Measurements from ENCODE around the gene LILRA6.
A peak's percentile ranks its signal among the peaks of the same experiment; 100 is the strongest.
"Not testable (repeated sequence)": the region's sequence is repeated elsewhere in the genome, so short reads cannot be mapped to it uniquely, and the experiment has no call there.

LILRA6 gene

DNA sequence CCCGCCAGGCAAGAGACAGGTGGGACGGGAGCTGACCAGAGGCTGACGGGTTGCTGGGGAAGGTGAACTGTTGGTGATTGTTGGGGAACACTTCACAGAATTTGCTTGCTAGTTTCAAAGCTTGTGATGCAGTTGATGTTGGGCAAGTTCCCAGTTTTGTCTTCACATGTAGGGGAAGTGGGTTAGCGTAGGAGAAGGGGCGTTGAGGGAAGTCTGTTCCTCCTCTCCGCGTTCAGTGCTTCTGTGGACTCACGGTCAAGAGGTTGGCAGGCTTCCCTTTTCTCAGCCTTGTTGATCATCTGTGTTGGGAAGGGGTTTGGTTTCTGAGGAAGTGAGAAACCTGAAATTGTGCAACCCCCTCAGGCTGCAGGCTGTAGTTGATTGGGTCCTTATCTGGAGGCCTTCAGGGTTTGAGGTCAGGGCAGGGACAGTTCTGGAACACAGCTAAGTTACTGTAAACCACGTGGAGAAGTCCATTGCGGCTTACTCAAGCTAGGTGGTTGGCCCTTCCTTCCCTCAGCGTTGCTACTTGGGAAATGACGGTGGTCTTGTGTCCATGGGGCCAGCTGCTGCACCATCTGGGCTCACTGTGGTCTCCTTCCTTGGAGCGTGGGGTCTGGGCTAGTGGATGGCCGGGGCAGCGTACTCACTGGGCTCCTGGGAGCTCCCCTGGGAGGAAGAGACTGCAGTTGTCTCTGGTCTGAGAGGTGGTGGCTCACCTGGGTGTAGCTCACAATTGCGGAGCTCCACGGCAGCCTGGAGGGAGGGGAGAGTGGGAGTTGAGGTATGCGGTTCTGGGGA lies 34.4 kb downstream of the LILRA6 start:
- DNase-seq (ENCODE audit: low read depth in 2 of 2), result peak in 1 of 2 experiments; percentile 21

DNA sequence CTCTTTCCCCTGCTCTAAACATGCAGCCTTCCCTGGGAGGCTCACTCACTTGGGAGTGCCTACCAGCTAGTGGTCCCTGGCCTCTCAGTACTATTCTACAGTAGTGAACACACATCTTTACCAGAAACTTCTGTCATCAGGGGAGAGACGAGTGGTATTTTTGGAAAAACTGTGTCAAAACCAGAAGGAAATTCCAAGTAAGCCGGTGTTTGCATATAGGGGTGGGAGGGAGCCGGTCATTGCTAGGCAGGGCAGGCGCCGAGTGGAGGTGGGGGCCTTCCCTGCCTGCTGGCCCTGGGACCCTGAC lies 35.0 kb downstream of the LILRA6 start:
- no peak for DNase-seq (ENCODE audit: low read depth in 2 of 2)

DNA sequence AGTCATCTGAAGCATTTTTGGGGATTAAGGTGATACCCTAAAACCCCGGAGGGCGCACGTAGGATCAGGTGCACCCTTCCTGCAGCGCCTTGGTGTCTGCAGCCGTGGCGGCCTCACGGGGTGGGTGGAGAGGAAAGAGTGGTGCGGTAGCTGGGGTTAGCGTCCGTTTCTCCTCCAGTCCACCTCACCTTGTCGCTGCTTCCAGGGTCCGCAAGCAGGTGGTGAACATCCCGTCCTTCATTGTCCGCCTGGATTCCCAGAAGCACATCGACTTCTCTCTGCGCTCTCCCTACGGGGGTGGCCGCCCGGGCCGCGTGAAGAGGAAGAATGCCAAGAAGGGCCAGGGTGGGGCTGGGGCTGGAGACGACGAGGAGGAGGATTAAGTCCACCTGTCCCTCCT lies 35.4 kb downstream of the LILRA6 start:
- DNase-seq (ENCODE audit: low read depth in 2 of 2), result not testable (repeated sequence)

DNA sequence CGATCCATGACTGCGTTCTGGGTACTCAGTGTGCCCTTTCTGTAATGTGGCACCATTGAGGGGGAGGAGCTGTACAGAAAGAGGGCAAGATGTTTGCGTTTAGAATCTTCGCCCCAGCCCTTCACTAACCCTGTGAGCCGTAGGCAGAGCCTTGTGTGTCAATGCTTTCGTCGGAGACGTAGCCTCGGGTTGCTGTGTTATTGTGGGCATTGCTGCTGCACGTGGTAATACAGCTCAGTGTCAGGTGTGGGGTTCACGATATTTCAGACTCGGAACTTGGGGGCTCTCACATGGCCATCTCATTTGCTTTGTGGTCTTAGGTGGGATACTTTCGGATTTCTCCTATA lies 35.8 kb downstream of the LILRA6 start:
- no peak for DNase-seq (ENCODE audit: low read depth in 2 of 2)

DNA sequence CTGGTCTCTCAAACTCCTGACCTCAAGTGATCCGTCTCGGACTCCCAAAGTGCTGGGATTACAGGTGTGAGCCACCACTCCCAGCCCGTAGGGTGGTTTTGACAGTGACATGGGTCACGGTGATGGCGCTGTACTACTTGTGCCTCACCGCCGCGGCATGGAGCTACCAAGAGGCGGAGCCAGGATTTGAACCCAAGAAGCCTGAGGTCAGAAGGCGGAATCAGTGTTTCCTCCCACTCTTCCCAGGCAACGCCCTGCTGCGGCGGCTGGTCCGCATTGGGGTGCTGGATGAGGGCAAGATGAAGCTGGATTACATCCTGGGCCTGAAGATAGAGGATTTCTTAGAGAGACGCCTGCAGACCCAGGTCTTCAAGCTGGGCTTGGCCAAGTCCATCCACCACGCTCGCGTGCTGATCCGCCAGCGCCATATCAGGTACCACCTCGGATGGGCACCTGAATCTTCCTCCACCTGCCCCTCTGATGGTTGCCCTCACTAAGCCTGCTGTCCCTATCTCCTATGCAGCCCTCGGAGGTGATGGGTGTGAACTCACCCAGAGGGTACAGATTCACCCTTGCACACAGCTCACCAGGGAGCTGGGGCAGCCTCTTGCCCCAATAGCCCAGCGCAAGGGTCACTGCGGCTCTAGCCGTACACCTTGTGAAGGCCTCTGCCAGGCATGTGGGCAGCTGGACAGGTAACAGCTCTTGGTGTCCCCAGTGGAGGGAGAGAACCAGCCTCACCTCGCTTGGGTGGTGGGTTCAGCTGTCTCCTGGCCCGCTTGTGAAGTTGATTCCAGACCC lies 36.4 kb downstream of the LILRA6 start:
- DNase-seq (ENCODE audit: low read depth in 2 of 2), result no peak

DNA sequence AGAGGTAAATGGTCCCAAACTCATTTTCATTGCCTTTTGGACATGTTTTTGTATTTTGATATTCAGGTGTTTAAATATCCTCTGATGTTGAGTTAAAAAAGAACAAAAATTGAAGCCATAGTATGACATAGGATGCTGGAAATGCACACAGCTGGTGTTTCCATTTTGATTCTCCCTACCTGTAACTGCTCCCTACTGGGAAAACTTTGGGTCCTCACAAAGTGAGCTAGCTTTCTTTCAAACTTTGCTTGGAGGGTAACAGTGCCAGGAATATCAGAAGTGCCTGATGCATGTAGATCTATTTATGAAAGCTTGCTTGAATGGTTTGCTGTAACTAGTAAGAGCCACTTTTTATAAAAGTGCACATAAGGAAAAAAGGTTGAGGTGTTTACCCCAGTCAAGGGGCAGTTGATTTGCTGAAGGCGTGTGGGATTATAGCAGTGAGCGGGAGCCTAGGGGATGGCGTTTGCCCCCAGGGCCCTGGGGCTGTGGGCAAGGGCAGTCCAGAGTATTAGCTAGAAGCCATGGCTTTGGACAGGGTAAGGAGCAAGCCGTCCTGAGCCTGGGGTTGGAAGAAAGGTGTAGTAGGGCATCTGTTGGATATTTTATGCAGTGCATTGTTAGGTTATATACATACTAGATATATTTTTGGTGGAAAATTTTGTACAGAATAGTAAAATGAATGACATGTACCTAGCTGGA lies 37.7 kb downstream of the LILRA6 start:
- DNase-seq (ENCODE audit: low read depth in 2 of 2), result no peak

DNA sequence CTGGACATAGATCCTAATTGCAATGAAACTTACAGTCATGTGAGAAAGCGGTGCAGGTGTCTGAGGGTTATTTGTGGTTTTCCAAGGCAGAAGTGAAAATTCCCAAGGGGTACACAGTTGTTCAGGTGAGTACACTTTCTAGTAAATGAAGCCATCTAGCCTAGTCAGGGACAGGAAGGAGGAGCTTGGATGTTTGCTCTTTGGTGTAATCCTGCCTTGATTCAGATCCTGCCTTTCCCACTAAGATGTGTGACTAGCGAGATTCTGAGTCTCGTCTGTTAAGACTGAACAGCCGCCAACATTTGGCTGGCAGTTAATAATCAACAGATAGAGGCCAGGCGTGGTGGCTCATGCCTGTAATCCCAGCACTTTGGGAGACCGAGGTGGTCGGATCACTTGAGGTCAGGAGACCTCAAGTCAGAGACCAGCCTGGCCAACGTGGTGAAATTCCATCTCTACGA lies 39.4 kb downstream of the LILRA6 start:
- DNase-seq (ENCODE audit: low read depth in 2 of 2), result no peak

DNA sequence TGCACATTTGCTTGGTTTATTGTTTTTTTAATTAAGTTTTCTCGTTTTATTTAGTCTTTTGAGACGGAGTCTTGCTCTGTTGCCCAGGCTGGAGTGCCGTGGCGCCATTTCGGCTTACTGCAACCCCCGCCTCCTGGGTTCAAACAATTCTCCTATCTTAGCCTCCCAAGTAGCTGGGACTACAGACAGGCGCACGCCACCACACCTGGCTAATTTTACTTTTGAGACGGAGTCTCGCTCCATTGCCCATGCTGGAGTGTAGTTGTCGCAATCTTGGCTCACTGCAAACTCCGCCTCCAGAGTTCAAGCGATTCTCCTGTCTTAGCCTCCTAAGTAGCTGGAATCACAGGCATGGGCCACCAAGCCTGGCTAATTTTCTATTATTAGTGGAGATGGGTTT lies 40.6 kb downstream of the LILRA6 start:
- no peak for DNase-seq (ENCODE audit: low read depth in 2 of 2)

DNA sequence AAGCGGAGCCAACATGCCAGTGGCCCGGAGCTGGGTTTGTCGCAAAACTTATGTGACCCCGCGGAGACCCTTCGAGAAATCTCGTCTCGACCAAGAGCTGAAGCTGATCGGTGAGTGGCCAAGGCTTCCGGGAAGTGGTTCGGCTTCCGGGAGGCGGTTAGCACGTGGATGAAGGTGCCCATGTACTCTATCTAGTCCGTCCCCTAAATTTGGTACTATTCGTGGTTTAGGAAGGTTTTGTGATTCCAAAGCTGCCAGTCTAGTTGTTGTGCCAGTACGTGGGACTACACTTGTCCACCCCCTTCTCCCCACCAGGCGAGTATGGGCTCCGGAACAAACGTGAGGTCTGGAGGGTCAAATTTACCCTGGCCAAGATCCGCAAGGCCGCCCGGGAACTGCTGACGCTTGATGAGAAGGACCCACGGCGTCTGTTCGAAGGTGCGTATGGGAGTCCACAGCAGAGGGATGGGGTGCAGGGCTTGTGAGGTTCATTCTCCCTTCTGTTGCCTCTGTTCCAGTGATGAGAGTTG lies 41.4 kb downstream of the LILRA6 start:
- no peak for DNase-seq (ENCODE audit: low read depth in 2 of 2)

DNA sequence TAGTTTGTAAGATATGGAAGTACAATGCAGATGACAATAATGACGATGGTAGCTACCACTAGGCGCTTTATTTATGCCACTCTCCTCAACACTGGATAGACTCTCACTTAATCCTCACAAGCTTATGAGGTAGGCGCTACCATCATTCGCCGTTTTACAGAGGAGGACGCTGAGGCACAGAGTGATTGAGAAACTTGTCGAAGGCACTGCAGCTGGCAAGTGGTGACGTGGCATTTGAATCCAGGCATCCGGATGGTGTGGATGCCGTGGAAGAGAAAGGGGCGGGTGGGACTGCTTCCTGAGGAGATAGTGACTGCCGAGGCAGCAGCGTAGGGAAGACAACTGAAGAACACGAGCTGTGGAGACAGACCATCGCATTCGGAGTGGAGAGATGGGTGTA lies 43.2 kb downstream of the LILRA6 start:
- no peak for DNase-seq (ENCODE audit: low read depth in 2 of 2)

DNA sequence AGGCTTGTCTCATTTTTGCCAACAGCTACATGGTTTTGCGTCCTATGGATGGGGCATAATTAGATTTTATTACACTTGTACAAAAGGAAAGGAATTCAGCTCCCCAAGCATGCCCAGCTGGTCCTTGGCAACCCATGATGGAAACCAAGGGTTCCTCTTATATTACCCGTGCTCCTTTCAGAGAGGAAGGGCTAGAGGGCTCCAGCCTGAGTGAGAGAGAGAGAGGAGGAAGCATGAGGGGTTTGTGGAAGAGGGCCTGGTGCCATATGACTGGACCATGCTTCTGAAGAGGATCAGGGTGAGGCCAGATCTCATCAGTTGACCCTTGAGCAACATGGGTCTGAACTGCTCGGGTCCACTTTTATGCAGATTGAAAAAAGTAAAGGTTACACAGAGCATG lies 45.5 kb downstream of the LILRA6 start:
- DNase-seq (ENCODE audit: low read depth in 2 of 2), result no peak

DNA sequence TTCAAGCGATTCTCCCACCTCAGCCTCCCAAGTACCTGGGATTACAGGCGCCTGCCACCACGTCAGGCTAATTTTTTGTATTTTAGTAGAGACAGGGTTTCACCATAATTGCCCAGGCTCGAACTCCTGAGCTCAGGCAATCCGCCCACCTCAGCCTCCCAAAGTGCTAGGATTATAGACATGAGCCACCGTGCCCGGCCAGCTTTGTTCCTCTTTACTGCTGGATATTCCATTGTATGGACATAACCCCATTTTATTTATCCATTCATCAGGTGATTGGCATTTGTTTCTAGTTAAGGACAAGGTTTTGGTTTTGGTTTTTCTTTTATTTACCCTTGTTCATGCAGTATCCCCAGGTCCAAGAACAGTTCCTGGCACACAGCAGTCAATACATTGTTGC lies 46.1 kb downstream of the LILRA6 start:
- DNase-seq (ENCODE audit: low read depth in 2 of 2), result no peak

DNA sequence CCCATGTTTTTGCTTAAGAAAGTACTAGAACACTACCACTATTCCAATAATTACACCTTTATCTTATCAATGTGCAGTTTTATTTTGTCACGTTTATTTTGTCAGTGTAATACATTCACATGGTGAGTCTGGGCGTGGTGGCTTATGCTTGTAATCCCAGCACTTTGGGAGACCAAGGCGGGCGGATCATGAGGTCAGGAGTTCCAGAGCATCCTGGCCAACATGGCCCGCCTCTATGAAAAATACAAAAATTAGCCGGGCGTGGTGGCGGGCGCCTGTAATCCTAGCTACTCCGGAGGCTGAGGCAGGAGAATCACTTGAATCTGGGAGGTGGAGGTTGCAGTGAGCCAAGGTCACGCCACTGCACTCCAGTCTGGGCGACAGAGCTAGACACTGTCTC lies 48.1 kb downstream of the LILRA6 start:
- DNase-seq (ENCODE audit: low read depth in 2 of 2), result not testable (repeated sequence)

DNA sequence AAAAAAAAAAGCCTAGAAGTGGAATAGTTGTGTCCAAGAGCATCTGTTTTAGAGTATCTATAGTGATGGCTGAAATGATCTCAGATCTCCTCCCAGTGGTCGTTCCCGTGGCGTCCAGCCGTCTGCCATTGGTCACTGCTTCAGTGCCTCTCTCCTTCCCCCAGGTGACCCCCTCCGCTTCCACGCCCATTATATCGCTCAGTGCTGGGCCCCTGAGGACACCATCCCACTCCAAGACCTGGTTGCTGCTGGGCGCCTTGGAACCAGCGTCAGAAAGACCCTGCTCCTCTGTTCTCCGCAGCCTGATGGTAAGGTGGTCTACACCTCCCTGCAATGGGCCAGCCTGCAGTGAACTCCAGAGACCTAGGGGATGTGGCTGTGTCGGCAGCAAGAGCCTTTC lies 49.6 kb downstream of the LILRA6 start:
- DNase-seq (ENCODE audit: low read depth in 2 of 2), result no peak

DNA sequence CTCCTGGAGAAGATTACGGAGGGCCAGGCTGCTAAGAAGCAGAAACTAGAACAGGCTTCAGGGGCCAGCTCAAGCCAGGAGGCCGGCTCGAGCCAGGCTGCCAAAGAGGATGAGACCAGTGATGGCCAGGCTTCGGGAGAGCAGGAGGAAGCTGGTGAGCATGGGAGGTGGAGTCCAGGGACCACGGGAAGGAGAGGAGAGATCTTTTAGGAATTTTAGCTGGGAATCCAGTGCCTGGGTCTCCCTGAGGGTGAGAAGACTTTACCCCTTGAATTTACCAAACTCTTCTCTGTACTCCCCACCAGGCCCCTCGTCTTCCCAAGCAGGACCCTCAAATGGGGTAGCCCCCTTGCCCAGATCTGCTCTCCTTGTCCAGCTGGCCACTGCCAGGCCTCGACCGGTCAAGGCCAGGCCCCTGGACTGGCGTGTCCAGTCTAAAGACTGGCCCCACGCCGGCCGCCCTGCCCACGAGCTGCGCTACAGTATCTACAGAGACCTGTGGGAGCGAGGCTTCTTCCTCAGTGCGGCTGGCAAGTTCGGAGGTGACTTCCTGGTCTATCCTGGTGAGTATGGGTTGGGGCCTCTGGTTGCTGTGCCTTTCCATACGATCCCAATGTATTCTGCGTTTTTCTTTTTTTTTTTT lies 50.7 kb downstream of the LILRA6 start:
- DNase-seq (ENCODE audit: low read depth in 2 of 2), result no peak

DNA sequence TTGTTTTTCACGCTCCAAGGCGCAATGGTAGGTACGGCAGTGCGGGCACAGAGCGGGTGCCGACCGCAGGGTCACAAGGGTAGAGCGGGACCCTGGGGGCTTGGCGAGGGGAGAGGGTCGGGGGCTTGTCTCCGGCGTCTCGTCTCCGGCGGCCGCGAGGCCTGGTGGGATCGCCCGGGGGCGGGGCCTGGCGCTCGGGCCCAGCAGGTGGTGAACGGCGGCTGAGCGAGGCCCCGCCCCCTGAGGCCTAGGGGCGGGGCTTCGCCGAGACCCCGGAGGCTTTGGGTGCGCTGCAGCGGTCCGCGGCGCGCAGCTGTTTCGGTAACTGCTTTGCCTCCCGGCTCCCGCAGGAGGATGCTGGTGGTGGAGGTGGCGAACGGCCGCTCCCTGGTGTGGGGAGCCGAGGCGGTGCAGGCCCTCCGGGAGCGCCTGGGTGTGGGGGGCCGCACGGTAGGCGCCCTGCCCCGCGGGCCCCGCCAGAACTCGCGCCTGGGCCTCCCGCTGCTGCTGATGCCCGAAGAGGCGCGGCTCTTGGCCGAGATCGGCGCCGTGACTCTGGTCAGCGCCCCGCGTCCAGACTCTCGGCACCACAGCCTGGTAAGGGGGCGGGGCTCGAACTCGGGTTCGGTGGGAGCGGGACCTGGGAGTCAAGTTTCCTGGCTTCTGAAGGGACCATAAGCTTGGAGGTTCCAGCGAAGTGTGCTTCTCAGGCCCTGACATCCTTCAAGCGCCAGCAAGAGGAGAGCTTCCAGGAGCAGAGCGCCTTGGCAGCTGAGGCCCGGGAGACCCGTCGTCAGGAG lies 51.4 kb downstream of the LILRA6 start, which contains the start of gene TSEN34:
Gene TSEN34, plus strand, starts transcription at position 298 of the 800 bp plus-strand sequence. Its CDS starts 57 bp downstream, at position 355.
- peak; percentile 65 to 68 for DNase-seq (ENCODE audit: low read depth in 2 of 2)

DNA sequence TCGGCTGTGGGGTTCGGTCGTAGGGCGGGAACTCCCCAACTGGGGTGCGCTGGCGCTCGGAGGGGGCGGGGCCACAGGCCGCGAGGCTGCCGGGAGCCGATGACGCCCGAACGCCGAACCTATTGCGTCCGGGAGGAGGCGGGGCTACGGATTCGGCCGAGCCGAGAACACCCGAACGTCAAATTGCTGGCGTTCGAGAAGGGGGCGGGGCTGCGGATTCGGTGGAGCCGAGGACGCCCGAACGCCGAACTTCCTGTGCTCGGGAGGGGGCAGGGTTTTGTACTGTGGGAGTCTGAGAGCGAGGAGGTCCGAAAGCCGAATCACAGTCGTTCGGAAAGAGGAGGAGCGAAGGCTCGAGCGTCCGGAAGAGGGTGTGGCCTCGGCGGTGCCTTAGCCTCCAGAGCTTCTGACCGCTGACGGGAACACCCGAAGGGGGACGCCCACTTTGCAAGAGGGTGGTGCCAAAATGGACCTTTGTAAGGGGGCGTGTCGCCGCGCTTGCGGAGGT lies 52.0 kb downstream of the LILRA6 start:
- peak; percentile 99 for DNase-seq (ENCODE audit: low read depth in 2 of 2)

DNA sequence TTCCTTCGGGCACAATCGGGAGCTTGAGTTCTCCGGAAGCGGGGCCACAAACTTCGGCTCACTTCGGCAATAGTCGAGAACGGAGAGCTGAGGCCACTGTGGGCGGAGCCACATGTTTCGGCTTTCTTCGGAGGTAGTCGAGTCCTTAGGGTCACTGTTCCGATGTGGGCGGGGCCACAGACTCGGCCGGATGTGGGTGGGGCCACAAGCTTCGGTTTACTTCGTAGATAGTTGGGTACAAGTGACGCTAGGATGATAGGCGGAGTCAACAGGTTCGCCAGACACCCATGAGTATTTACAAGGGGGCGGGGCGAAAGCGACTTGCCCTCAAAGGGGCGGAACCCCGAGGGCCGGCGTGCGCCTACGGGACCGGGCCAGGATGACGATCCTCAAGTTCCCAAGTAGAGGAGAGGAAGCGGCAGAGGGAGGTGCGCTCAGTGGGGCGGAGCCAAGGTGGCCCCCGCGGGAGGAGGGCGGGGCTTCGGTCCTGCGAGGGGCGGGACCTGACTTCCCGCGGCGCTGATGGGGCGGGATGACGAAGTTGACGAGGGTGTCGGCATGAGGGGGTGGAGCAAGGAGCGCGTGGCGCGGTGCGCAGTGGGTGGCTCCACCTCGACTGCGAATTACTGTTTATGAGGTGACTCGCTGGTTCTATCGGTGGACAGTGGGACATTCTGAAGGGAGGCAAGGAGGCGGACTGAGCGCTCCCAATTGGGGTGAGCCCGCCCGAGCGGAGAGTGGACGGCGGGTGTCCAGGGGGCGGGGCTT lies 52.7 kb downstream of the LILRA6 start:
- peak; percentile 100 for DNase-seq (ENCODE audit: low read depth in 2 of 2)

DNA sequence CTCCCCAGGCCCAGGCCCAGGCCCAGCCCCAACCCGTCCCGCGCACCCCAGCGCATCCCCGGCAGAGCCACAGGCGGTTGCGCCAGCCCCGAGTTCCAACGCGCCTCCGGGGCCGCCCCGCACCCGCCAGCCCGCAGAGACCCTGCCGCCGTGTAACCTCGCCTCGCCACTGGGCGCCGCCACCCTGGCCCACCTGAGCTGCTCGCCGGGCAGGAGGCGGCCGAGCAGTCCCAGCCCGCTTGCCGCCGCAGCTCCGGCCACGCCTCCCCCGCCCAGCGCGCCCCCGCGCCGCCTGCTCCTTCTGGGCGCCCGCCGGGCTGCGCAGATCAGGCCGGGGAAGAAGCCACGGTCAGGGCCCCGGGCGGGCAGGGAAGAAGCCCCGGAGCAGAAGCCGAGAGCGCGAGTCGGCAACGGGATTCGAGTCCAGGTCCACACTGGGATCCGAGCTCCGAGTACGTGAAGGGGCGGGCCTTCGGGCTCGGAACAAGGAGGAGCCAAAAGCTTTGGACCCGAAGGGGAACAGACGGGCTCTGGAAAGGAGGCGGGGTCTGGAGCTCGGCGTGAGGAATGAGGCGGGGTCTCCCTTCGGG lies 53.4 kb downstream of the LILRA6 start, which contains the start of gene MBOAT7:
Gene MBOAT7, minus strand, starts transcription at position 436 of the 590 bp plus-strand sequence. CDS start 1,072 bp downstream, outside the sequence.
- DNase-seq (ENCODE audit: low read depth in 2 of 2), result no peak
